DOHH2 (cell line): ENCODE results near the gene BCAP31.

Experiments
- H3F3A ChIP-seq: fragments of 200-600 bp; sonication (generic), shearing (Covaris generic); 2 replicates; pipeline ENCODE4 v1.6.0; 2016; ENCODE audit warnings: antibody characterized with exemption, mild to moderate bottlenecking; ENCODE audit not compliant: control insufficient read depth, insufficient read depth
- H3K27ac ChIP-seq: fragments of 200-600 bp; sonication (generic); 2 replicates; pipeline ENCODE4 v1.5.1; 2014; ENCODE audit warnings: low read depth, mild to moderate bottlenecking, low read length, moderate library complexity
- H3K27me3 ChIP-seq: fragments of 200-600 bp; sonication (generic); 2 replicates; pipeline ENCODE4 v1.6.1; 2014; ENCODE audit warnings: mild to moderate bottlenecking, low read length, mixed read lengths; ENCODE audit not compliant: control insufficient read depth
- H3K36me3 ChIP-seq: fragments of 200-600 bp; sonication (generic); 2 replicates; pipeline ENCODE4 v1.6.1; 2014; ENCODE audit warnings: mild to moderate bottlenecking, low read length, moderate library complexity, mixed read lengths; ENCODE audit not compliant: control insufficient read depth
- H3K4me1 ChIP-seq: fragments of 200-600 bp; sonication (generic); 2 replicates; pipeline ENCODE4 v1.6.1; 2014; ENCODE audit warnings: mild to moderate bottlenecking, low read length, mixed read lengths; ENCODE audit not compliant: control insufficient read depth
- H3K4me2 ChIP-seq: fragments of 200-600 bp; sonication (generic); 2 replicates; pipeline ENCODE4 v1.6.0; 2014; ENCODE audit warnings: mild to moderate bottlenecking, low read length, moderate library complexity
- H3K4me3 ChIP-seq: fragments of 200-600 bp; sonication (generic); 2 replicates; pipeline ENCODE4 v1.5.1; 2014; ENCODE audit warnings: mild to moderate bottlenecking, low read length, mixed read lengths
- H3K79me2 ChIP-seq: fragments of 200-600 bp; sonication (generic); 2 replicates; pipeline ENCODE4 v1.6.1; 2014; ENCODE audit warnings: mild to moderate bottlenecking, low read length, mixed read lengths; ENCODE audit not compliant: control insufficient read depth
- H3K9me2 ChIP-seq: fragments of 200-600 bp; sonication (generic); replicated peaks from 2 replicates; pipeline ENCODE4 v1.6.1; 2014; ENCODE audit warnings: mild to moderate bottlenecking, low read length, mixed read lengths; ENCODE audit not compliant: control insufficient read depth
- H3K9me3 ChIP-seq: fragments of 200-600 bp; sonication (generic); 2 replicates; pipeline ENCODE4 v1.6.1; 2014; ENCODE audit warnings: antibody characterized with exemption, low read length, mixed read lengths; ENCODE audit not compliant: control insufficient read depth, insufficient read depth
- H4K20me1 ChIP-seq: fragments of 200-600 bp; sonication (generic); 2 replicates; pipeline ENCODE4 v1.6.0; 2014; ENCODE audit warnings: low read depth, mild to moderate bottlenecking, antibody characterized with exemption, low read length, moderate library complexity; ENCODE audit not compliant: control insufficient read depth, insufficient read depth
- EZH2phosphoT487 ChIP-seq: fragments of 200-600 bp; sonication (generic); IDR thresholded peaks from 2 replicates; pipeline ENCODE4 v1.6.1; 2017; ENCODE audit warnings: borderline replicate concordance, mild to moderate bottlenecking, antibody characterized with exemption, low read length, moderate library complexity, mixed read lengths
- TF ChIP-seq, protein P1 (sequence below): fragments of 200-600 bp; sonication (generic); IDR thresholded peaks from one replicate; pipeline ENCODE4 v1.5.1; 2014; ENCODE audit warnings: antibody characterized with exemption, mild to moderate bottlenecking, low read depth, low read length; ENCODE audit not compliant: poor library complexity, severe bottlenecking

Gene BCAP31

GRCh38 chrX:153659268-153659667 is 64.9 kb downstream of the BCAP31 start:
- TF ChIP-seq, protein P1, sequence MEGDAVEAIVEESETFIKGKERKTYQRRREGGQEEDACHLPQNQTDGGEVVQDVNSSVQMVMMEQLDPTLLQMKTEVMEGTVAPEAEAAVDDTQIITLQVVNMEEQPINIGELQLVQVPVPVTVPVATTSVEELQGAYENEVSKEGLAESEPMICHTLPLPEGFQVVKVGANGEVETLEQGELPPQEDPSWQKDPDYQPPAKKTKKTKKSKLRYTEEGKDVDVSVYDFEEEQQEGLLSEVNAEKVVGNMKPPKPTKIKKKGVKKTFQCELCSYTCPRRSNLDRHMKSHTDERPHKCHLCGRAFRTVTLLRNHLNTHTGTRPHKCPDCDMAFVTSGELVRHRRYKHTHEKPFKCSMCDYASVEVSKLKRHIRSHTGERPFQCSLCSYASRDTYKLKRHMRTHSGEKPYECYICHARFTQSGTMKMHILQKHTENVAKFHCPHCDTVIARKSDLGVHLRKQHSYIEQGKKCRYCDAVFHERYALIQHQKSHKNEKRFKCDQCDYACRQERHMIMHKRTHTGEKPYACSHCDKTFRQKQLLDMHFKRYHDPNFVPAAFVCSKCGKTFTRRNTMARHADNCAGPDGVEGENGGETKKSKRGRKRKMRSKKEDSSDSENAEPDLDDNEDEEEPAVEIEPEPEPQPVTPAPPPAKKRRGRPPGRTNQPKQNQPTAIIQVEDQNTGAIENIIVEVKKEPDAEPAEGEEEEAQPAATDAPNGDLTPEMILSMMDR: no peak
- no peak for TF ChIP-seq EZH2phosphoT487
- Histone ChIP-seq H3K9me3 (no peaks in the 10 kb centered on the region), H3K79me2 (no peaks in the 10 kb centered on the region), H3K27ac (no peak overlapping the region), H3K4me3 (no peak overlapping the region), H3K27me3 (0 out of 2 replicates have a peak, but pooled peaks cover 6% of the 10 kb centered on the region), H3F3A (no peaks in the 10 kb centered on the region), H3K4me1 (no peaks in the 10 kb centered on the region), H3K4me2 (no peak overlapping the region), H3K36me3 (no peaks in the 10 kb centered on the region), H3K9me2 (no peaks in the 10 kb centered on the region), H4K20me1 (no peaks in the 10 kb centered on the region)

GRCh38 chrX:153657161-153657560 is 67.0 kb downstream of the BCAP31 start:
- no peak overlapping the region for H3K4me3 ChIP-seq
- no peak overlapping the region for H3K27ac ChIP-seq
- no peaks in the 10 kb centered on the region for H3K9me3 ChIP-seq
- H3K4me2 ChIP-seq: no peak overlapping the region
- no peaks in the 10 kb centered on the region for H3K9me2 ChIP-seq
- H3K36me3 ChIP-seq: no peaks in the 10 kb centered on the region
- no peaks in the 10 kb centered on the region for H3F3A ChIP-seq
- H3K27me3 ChIP-seq: 0 out of 2 replicates have a peak, but pooled peaks cover 4% of the 10 kb centered on the region
- no peaks in the 10 kb centered on the region for H3K4me1 ChIP-seq
- no peaks in the 10 kb centered on the region for H4K20me1 ChIP-seq
- no peak for TF ChIP-seq EZH2phosphoT487
- TF ChIP-seq, protein P1: no peak
- no peaks in the 10 kb centered on the region for H3K79me2 ChIP-seq

DNA sequence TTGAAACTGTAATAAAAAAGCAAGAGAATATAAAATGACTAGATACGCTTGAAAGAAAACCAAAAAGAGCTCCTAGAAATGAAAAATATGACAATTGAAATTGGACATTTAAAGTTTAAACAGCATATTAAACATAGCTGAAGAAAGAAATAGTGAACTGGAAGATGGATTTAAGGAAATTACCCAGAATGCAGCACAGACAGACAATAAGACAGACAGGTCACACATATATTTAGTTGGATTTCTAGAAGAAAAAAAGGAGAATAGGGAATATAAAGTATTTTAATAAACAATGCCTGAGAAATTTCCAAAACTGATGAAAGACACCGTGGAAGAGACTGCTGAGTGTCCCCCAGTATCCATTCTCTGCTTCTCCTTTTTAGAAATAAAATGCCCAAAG is 70.6 kb downstream of the BCAP31 start:
- no peaks in the 10 kb centered on the region for H3K9me2 ChIP-seq
- TF ChIP-seq, protein P1: no peak
- TF ChIP-seq EZH2phosphoT487: no peak

More for the DNA sequence above, 70.6 kb downstream of the BCAP31 start:
- Histone ChIP-seq H3K4me3 (no peak overlapping the region), H3K27me3 (no peaks in the 10 kb centered on the region), H3K36me3 (no peaks in the 10 kb centered on the region), H3K27ac (no peak overlapping the region), H3K4me1 (no peaks in the 10 kb centered on the region), H3K79me2 (no peaks in the 10 kb centered on the region), H3F3A (no peaks in the 10 kb centered on the region), H3K4me2 (no peak overlapping the region), H4K20me1 (no peaks in the 10 kb centered on the region), H3K9me3 (no peaks in the 10 kb centered on the region)
